OCI-LY3 (cell line): ENCODE results near the gene DNASE1L3.

Experiments
- EZH2phosphoT487 ChIP-seq: fragments of 200-600 bp; shearing (Covaris generic); IDR thresholded peaks from 2 replicates; pipeline ENCODE4 v1.6.1; 2018; ENCODE audit warnings: antibody characterized with exemption, mixed run types, low read depth
- TF ChIP-seq, protein P1 (sequence below): fragments of 200-600, 300-600 bp; sonication (generic); IDR thresholded peaks from 2 replicates; pipeline ENCODE4 v1.5.1; 2014; ENCODE audit warnings: antibody characterized with exemption, low read length, low read depth

DNA sequence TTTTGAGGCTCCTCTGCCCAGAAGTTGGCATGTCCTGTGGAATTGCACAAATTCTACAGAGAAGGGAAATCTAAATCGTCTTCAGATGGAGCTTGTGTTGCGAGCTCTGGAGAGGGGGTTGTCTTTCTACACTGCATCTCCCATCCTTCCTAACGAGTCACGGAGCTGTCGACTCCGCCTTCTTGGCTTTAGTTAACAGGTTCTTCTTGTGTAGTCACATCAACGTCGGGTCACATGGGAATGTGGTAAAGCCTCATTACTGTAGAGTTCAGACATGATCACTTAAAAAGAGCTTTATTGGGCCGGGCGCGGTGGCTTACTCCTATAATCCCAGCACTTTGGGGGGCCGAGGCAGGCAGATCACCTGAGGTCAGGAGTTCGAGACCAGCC is 60.0 kb downstream of the DNASE1L3 start:
- TF ChIP-seq, protein P1, sequence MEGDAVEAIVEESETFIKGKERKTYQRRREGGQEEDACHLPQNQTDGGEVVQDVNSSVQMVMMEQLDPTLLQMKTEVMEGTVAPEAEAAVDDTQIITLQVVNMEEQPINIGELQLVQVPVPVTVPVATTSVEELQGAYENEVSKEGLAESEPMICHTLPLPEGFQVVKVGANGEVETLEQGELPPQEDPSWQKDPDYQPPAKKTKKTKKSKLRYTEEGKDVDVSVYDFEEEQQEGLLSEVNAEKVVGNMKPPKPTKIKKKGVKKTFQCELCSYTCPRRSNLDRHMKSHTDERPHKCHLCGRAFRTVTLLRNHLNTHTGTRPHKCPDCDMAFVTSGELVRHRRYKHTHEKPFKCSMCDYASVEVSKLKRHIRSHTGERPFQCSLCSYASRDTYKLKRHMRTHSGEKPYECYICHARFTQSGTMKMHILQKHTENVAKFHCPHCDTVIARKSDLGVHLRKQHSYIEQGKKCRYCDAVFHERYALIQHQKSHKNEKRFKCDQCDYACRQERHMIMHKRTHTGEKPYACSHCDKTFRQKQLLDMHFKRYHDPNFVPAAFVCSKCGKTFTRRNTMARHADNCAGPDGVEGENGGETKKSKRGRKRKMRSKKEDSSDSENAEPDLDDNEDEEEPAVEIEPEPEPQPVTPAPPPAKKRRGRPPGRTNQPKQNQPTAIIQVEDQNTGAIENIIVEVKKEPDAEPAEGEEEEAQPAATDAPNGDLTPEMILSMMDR, result no peak
- TF ChIP-seq EZH2phosphoT487, result no peak
